ENCODE measurements around the gene FOXS1. TPM values are rescaled to one million over a fixed set of nuclear protein-coding genes. Genes with fewer than 3 reads are reported as not detected.

The FOXS1 gene
- total and polyA plus RNA-seq, 4 donors: 1.4 to 3.2 (median 2.5) TPM

- DNase-seq: no peak
- no peak overlapping the region for H3K9ac ChIP-seq (ENCODE audit: insufficient read depth in 1 of 2, low read length in 2 of 2)
- H3K27ac ChIP-seq (ENCODE audit: low read depth in 1 of 2, low read length in 1 of 2): no peak overlapping the region
- 63 to 75% methylated on average over 8 of the region's 8 CpGs for WGBS, 2 donors
- H3K36me3 ChIP-seq (ENCODE audit: control insufficient read depth in 4 of 4, insufficient read depth in 4 of 4, low read length in 4 of 4): peaks cover 0 to 14% (median 4%) of the 10 kb centered on the region in 4 donors
- no peaks in the 10 kb centered on the region for H3K27me3 ChIP-seq (ENCODE audit: control insufficient read depth in 3 of 3, insufficient read depth in 3 of 3, low read length in 2 of 3)
- H3K4me1 ChIP-seq (ENCODE audit: control insufficient read depth in 5 of 5, insufficient read depth in 5 of 5, low read length in 5 of 5): peaks cover 0 to 5% (median 0%) of the 10 kb centered on the region in 5 donors
- no peak for ATAC-seq (ENCODE audit: insufficient read depth, low FRiP score)
- no peaks in the 10 kb centered on the region for H3K9me3 ChIP-seq (ENCODE audit: control insufficient read depth in 4 of 4, insufficient read depth in 3 of 4, low read length in 3 of 4)
- no peak overlapping the region for H3K4me3 ChIP-seq
- no peak for TF ChIP-seq CTCF (IDR thresholded peaks at IDR 0.05; ENCODE audit: control extremely low read depth, extremely low read depth)
Observed at GRCh38 chr20:31806564-31807355, 38.6 kb downstream of the FOXS1 start.

- Histone ChIP-seq H3K9me3 (ENCODE audit: control insufficient read depth in 4 of 4, insufficient read depth in 3 of 4, low read length in 3 of 4) (no peaks in the 10 kb centered on the region), H3K27ac (ENCODE audit: low read depth in 1 of 2, low read length in 1 of 2) (no peak overlapping the region), H3K27me3 (ENCODE audit: control insufficient read depth in 3 of 3, insufficient read depth in 3 of 3, low read length in 2 of 3) (no peaks in the 10 kb centered on the region), H3K9ac (ENCODE audit: insufficient read depth in 1 of 2, low read length in 2 of 2) (no peak overlapping the region), H3K36me3 (ENCODE audit: control insufficient read depth in 4 of 4, insufficient read depth in 4 of 4, low read length in 4 of 4) (peaks cover 0 to 22% (median 8%) of the 10 kb centered on the region in 4 donors), H3K4me3 (no peak overlapping the region), H3K4me1 (ENCODE audit: control insufficient read depth in 5 of 5, insufficient read depth in 5 of 5, low read length in 5 of 5) (peaks cover 0 to 5% (median 0%) of the 10 kb centered on the region in 5 donors)
- ATAC-seq (ENCODE audit: insufficient read depth, low FRiP score) (no peak), DNase-seq (no peak)
- no peak for TF ChIP-seq CTCF (IDR thresholded peaks at IDR 0.05; ENCODE audit: control extremely low read depth, extremely low read depth)
- 78 to 85% methylated on average over 7 of the region's 7 CpGs for WGBS, 2 donors
Observed at GRCh38 chr20:31803552-31804291, 41.7 kb downstream of the FOXS1 start.

GRCh38 chr20:31801508-31801907 is 43.9 kb downstream of the FOXS1 start:
- DNase-seq (no peak), ATAC-seq (ENCODE audit: insufficient read depth, low FRiP score) (no peak)
- 91 to 93% methylated on average over 7 of the region's 7 CpGs for WGBS, 2 donors
- H3K4me1 ChIP-seq (ENCODE audit: control insufficient read depth in 5 of 5, insufficient read depth in 5 of 5, low read length in 5 of 5): peaks cover 0 to under 1% (median 0%) of the 10 kb centered on the region in 5 donors
- H3K4me3 ChIP-seq: no peak overlapping the region
- no peak for TF ChIP-seq CTCF (IDR thresholded peaks at IDR 0.05; ENCODE audit: control extremely low read depth, extremely low read depth)
- no peak overlapping the region for H3K27ac ChIP-seq (ENCODE audit: low read depth in 1 of 2, low read length in 1 of 2)
- H3K36me3 ChIP-seq (ENCODE audit: control insufficient read depth in 4 of 4, insufficient read depth in 4 of 4, low read length in 4 of 4): peaks cover 0 to 28% (median 13%) of the 10 kb centered on the region in 4 donors
- no peak overlapping the region for H3K9ac ChIP-seq (ENCODE audit: insufficient read depth in 1 of 2, low read length in 2 of 2)
- H3K9me3 ChIP-seq (ENCODE audit: control insufficient read depth in 4 of 4, insufficient read depth in 3 of 4, low read length in 3 of 4): no peaks in the 10 kb centered on the region
- no peaks in the 10 kb centered on the region for H3K27me3 ChIP-seq (ENCODE audit: control insufficient read depth in 3 of 3, insufficient read depth in 3 of 3, low read length in 2 of 3)

All from lung (tissue), 12 donors.